BJ (cell line): ENCODE measurements around the gene ATP13A3. TPM values are rescaled to one million over a fixed set of nuclear protein-coding genes. Genes with fewer than 3 reads are reported as not detected.

Experiments used
- CTCF ChIA-PET: fragments of 350-600 bp; formaldehyde crosslinking; extraction: SDS; loops from one replicate; lab custom pipeline; 2021; ENCODE audit warnings: antibody characterized with exemption, inconsistent platforms; lab: Yijun Ruan, JAX
- POLR2A ChIA-PET: fragments of 300-600 bp; sonication (Branson Sonifier 250); formaldehyde crosslinking; extraction: SDS; loops from one replicate; lab custom pipeline; 2021; ENCODE audit warnings: antibody characterized with exemption; lab: Charles Lee
- DNase-seq: peaks from one replicate; pipeline ENCODE4 v3.0.0-alpha.2; 2011; ENCODE audit warnings: low read depth
- H3K27me3 ChIP-seq: 2 replicates; pipeline ENCODE4 v1.6.0; 2011; ENCODE audit warnings: low read length; ENCODE audit not compliant: control insufficient read depth, insufficient read depth
- H3K36me3 ChIP-seq: 2 replicates; pipeline ENCODE4 v1.5.1; 2011; ENCODE audit warnings: low read length; ENCODE audit not compliant: control insufficient read depth, insufficient read depth
- H3K4me3 ChIP-seq: 2 replicates; pipeline ENCODE4 v1.5.1; 2011; ENCODE audit warnings: low read depth, mild to moderate bottlenecking, control low read depth, low read length
- polyA plus RNA-seq: library from polyadenylated mRNA; depleted of rRNA; stranded (reverse); fragments of >200 nt; gene quantifications from 2 replicates; pipeline ENCODE4 v1.2.3, GENCODE V29; 2011
- TF ChIP-seq, protein P1 (sequence below): IDR thresholded peaks from 2 replicates; pipeline ENCODE4 v1.5.1; 2011; ENCODE audit warnings: low read depth, mild to moderate bottlenecking, control low read depth, inconsistent platforms, low read length, moderate library complexity; ENCODE audit not compliant: insufficient read depth

ATP13A3 gene
- polyA plus RNA-seq, 1 experiment, result 47.1 TPM

DNA sequence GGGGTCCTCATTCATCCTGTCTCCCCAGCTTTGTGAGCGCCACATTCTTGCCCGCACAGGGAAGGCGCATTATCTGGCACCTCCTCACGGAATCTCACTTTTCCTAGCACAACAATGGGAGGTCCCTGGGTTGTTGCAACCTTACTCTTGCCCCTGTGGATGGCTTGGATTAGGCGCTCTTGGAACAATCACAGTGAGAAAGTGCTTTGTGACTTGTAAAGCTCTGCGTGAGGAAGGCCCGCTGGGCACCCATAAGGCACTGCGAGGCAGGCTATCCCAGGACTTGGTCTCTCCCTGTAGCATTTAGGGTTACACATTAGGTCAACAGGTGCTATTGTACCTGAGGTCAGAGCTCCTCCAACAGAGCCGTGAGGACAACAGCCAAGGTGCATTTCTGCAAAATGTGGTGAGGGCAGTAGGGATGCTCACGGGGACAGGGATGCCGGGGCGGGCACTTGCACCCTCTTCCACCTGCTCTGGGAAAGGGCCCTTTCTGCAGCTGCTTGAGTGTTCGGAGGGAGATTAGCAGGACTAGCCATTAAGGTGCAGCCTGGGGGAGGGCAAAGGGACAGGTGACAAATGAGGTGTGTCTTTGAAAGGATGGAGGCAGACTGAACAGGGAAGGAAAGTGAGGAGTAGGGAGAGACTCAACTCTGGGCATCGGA, 103.4 kb downstream of the ATP13A3 start:
- POLR2A ChIA-PET, result interaction anchor here (0.6 kb wide), 1 partner anchor 9 kb away, joined by 6 read pairs; no protein-coding TSS in a partner anchor
- no peak for DNase-seq
- CTCF ChIA-PET, result interaction anchor here (1.0 to 1.1 kb wide), 2 partner anchors 13 to 18 kb away, joined by 3 to 4 read pairs; no protein-coding TSS in a partner anchor
- no peak overlapping the region for H3K4me3 ChIP-seq
- peaks cover 9% of the 10 kb centered on the region for H3K27me3 ChIP-seq
- TF ChIP-seq, protein P1, sequence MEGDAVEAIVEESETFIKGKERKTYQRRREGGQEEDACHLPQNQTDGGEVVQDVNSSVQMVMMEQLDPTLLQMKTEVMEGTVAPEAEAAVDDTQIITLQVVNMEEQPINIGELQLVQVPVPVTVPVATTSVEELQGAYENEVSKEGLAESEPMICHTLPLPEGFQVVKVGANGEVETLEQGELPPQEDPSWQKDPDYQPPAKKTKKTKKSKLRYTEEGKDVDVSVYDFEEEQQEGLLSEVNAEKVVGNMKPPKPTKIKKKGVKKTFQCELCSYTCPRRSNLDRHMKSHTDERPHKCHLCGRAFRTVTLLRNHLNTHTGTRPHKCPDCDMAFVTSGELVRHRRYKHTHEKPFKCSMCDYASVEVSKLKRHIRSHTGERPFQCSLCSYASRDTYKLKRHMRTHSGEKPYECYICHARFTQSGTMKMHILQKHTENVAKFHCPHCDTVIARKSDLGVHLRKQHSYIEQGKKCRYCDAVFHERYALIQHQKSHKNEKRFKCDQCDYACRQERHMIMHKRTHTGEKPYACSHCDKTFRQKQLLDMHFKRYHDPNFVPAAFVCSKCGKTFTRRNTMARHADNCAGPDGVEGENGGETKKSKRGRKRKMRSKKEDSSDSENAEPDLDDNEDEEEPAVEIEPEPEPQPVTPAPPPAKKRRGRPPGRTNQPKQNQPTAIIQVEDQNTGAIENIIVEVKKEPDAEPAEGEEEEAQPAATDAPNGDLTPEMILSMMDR, result no peak
- H3K36me3 ChIP-seq, result no peaks in the 10 kb centered on the region

DNA sequence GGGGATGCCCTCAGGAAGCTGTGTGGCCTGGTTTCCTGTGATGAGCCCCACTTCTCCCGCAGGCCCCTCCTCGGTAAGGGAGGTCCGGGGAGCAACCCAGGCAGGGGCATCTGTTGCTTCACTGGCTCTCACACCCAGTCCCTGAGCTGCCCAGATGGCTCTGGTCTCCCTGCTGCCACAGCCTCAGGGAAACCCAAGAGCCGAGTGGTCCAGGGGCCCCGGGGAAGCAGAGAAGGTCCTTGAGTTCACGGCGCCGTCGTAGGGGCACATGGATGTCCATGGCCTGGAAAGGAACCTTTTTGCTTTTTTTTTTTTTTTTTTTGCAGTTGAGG, 103.9 kb downstream of the ATP13A3 start:
- TF ChIP-seq, protein P1, result no peak
- no peak overlapping the region for H3K4me3 ChIP-seq
- DNase-seq, result no peak
- H3K36me3 ChIP-seq, result no peaks in the 10 kb centered on the region
- ChIA-PET POLR2A (interaction anchor here (0.6 kb wide), 1 partner anchor 9 kb away, joined by 6 read pairs; no protein-coding TSS in a partner anchor), CTCF (interaction anchor here (1.0 to 1.1 kb wide), 2 partner anchors 14 to 18 kb away, joined by 3 to 4 read pairs; no protein-coding TSS in a partner anchor)
- H3K27me3 ChIP-seq, result peaks cover 9% of the 10 kb centered on the region

DNA sequence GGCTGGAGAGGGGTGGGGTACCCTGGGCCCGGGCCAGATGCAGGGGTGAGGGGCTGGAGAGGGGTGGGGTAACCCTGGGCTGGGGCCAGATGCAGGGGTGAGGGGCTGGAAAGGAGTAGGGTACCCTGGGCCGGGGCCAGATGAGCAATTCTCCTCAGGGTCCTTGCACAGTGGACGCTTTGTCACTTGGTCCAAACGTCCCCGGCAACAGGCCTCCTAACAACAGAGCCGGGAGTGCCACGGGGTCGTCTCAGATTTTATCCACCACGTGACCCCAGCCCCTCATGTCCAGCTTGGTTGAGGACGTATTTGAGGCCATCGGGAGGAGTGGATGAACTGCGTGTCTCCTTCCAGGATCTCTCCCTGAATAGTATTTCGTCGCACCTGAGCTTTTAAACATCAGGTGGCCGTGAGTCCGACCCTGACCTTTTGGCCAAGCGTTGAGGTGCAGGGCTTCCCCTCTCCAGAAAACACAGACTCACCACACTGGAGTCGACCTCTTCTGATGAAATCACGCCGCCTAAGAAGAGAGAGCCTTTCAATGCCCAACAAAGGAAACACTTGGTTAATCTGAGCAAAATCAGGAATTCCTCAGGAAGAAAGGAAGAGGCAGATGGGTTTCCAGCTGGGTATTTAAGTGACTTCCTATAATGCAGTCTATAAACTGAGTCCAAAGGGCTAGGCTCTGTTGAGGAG, 104.5 kb downstream of the ATP13A3 start:
- DNase-seq, result no peak
- CTCF ChIA-PET, result interaction anchor here (1.0 to 1.1 kb wide), 2 partner anchors 14 to 17 kb away, joined by 3 to 4 read pairs; no protein-coding TSS in a partner anchor
- H3K36me3 ChIP-seq, result no peaks in the 10 kb centered on the region
- no peak overlapping the region for H3K4me3 ChIP-seq
- POLR2A ChIA-PET, result no interaction called here
- TF ChIP-seq, protein P1, result no peak
- peaks cover 9% of the 10 kb centered on the region for H3K27me3 ChIP-seq

DNA sequence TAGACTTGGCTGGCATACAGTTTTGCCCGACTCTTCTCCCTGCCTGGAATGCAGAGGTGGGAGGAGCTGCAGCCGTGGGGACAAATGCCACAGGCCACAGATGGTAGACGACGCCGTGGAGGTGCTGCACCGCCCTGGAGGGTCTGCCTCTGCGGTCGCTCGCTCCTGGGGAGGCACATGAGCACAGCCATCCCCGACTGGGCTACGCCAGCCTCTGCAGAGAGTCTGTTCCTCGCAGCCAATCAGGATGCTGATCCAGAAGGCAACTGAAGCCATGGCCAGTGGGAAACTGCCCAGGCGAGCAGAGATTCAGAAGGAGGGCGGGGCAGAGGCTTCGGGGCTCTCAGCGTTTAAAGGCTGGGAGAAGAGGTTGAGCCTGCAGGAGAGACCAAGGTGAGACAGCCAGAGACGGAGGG, 105.3 kb downstream of the ATP13A3 start:
- DNase-seq, result no peak
- TF ChIP-seq, protein P1, result no peak
- peaks cover 9% of the 10 kb centered on the region for H3K27me3 ChIP-seq
- ChIA-PET POLR2A (no interaction called here), CTCF (interaction anchor here (0.9 to 1.2 kb wide), 2 partner anchors 12 to 37 kb away, joined by 3 to 5 read pairs; partner anchors contain the start of gene LRRC15)
- H3K4me3 ChIP-seq, result no peak overlapping the region
- H3K36me3 ChIP-seq, result no peaks in the 10 kb centered on the region

DNA sequence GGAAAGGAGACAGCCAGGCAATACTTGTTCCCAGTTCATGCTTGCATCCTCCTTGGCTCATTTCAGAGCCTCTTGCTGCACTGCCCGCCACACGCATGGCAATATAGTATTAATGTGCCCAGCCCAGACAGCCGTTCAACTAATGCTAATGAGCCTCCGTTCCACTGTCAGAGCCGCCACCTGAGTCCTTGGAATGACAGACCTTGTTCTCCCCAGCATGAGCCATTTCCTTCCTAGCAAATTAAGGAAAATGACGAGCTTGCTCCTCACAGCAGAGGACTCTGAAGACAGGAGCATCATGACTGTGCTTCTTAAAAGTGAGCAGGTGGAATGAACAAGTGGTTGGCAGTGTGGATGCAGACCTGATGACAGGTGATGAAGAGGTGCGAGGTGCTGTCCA, 106.5 kb downstream of the ATP13A3 start:
- no peaks in the 10 kb centered on the region for H3K36me3 ChIP-seq
- H3K4me3 ChIP-seq, result no peak overlapping the region
- DNase-seq, result no peak
- ChIA-PET CTCF (interaction anchor here (1.1 kb wide), 1 partner anchor 14 kb away, joined by 3 read pairs; no protein-coding TSS in a partner anchor), POLR2A (no interaction called here)
- TF ChIP-seq, protein P1, result no peak
- H3K27me3 ChIP-seq, result peaks cover 7% of the 10 kb centered on the region
